H7 (cell line): ENCODE measurements around the gene ERCC1. TPM values are rescaled to one million over a fixed set of nuclear protein-coding genes. Genes with fewer than 3 reads are reported as not detected.
A peak's percentile ranks its signal among the peaks of the same experiment; 100 is the strongest.

Experiments used
- DNase-seq: peaks from one replicate; pipeline ENCODE4 v3.0.0; 2012
- H3K27me3 ChIP-seq: 2 replicates; pipeline ENCODE4 v1.6.0; 2011; ENCODE audit warnings: mild to moderate bottlenecking, low read length; ENCODE audit not compliant: control insufficient read depth, insufficient read depth
- H3K36me3 ChIP-seq: replicated peaks from 2 replicates; pipeline ENCODE4 v1.5.1; 2011; ENCODE audit warnings: low read length; ENCODE audit not compliant: control insufficient read depth, insufficient read depth
- H3K4me3 ChIP-seq: 2 replicates; pipeline ENCODE4 v1.5.1; 2011; ENCODE audit warnings: low read depth, mild to moderate bottlenecking, control low read depth, low read length, moderate library complexity; ENCODE audit not compliant: insufficient read depth
- total RNA-seq: library from RNA; depleted of rRNA; stranded (reverse); fragments of >200 nt; shearing (Covaris generic); gene quantifications from 2 replicates; pipeline ENCODE4 v1.2.3, GENCODE V29; 2014; rRNA removed

Gene ERCC1
- 68.5 and 76.6 TPM in 2 replicates for total RNA-seq

- peak; percentile 100 for DNase-seq
- peaks cover 4% of the 10 kb centered on the region for H3K36me3 ChIP-seq
- H3K4me3 ChIP-seq, result peak within 1 kb of the TSS; percentile 72
- no peaks in the 10 kb centered on the region for H3K27me3 ChIP-seq
Measured at GRCh38 chr19:45423589-45424190, at the start of gene ERCC1. ERCC1 (minus strand) TSS chr19:45423917; CDS start chr19:45423374, 543 bp downstream.

- Histone ChIP-seq H3K4me3 (no peak overlapping the region), H3K27me3 (peaks cover 12% of the 10 kb centered on the region; the same call in 1 of the 2 replicates), H3K36me3 (no peaks in the 10 kb centered on the region)
- DNase-seq, result no peak
Measured at GRCh38 chr19:45473367-45473681, 49.6 kb upstream of the ERCC1 start.

GRCh38 chr19:45472563-45473366 lies 49.0 kb upstream of the ERCC1 start:
- Histone ChIP-seq H3K36me3 (no peaks in the 10 kb centered on the region), H3K27me3 (peaks cover 12% of the 10 kb centered on the region; the same call in 1 of the 2 replicates), H3K4me3 (peak overlapping the region; percentile 37)
- peak; percentile 74 for DNase-seq

GRCh38 chr19:45471931-45472562 lies 48.3 kb upstream of the ERCC1 start:
- H3K27me3 ChIP-seq, result peaks cover 12% of the 10 kb centered on the region; the same call in 1 of the 2 replicates
- no peak for DNase-seq

GRCh38 chr19:45471111-45471930 lies 47.6 kb upstream of the ERCC1 start:
- H3K36me3 ChIP-seq, result no peaks in the 10 kb centered on the region
- peaks cover 12% of the 10 kb centered on the region; the same call in 1 of the 2 replicates for H3K27me3 ChIP-seq
- no peak overlapping the region for H3K4me3 ChIP-seq
- no peak for DNase-seq

More at GRCh38 chr19:45471931-45472562, 48.3 kb upstream of the ERCC1 start:
- H3K4me3 ChIP-seq, result peak overlapping the region; percentile 37; the same call in 1 of the 2 replicates
- no peaks in the 10 kb centered on the region for H3K36me3 ChIP-seq

GRCh38 chr19:45470762-45471081 lies 47.0 kb upstream of the ERCC1 start:
- no peaks in the 10 kb centered on the region for H3K36me3 ChIP-seq
- peaks cover 14% of the 10 kb centered on the region for H3K27me3 ChIP-seq
- H3K4me3 ChIP-seq, result no peak overlapping the region
- no peak for DNase-seq

- Histone ChIP-seq H3K27me3 (peaks cover 14% of the 10 kb centered on the region), H3K36me3 (no peaks in the 10 kb centered on the region), H3K4me3 (peak overlapping the region; percentile 90)
- DNase-seq, result no peak
Measured at GRCh38 chr19:45469945-45470761, 46.4 kb upstream of the ERCC1 start.

- DNase-seq, result peak; percentile 98
- H3K27me3 ChIP-seq, result peaks cover 14% of the 10 kb centered on the region
Measured at GRCh38 chr19:45469132-45469944, 45.6 kb upstream of the ERCC1 start.

GRCh38 chr19:45468803-45469131 lies 45.0 kb upstream of the ERCC1 start:
- peak overlapping the region; percentile 90 for H3K4me3 ChIP-seq
- no peaks in the 10 kb centered on the region for H3K36me3 ChIP-seq
- DNase-seq, result no peak
- peaks cover 14% of the 10 kb centered on the region for H3K27me3 ChIP-seq

More at GRCh38 chr19:45469132-45469944, 45.6 kb upstream of the ERCC1 start:
- Histone ChIP-seq H3K4me3 (peak overlapping the region; percentile 90), H3K36me3 (no peaks in the 10 kb centered on the region)

- Histone ChIP-seq H3K4me3 (peak overlapping the region; percentile 90), H3K27me3 (peaks cover 14% of the 10 kb centered on the region), H3K36me3 (no peaks in the 10 kb centered on the region)
- peak; percentile 62 for DNase-seq
Measured at GRCh38 chr19:45468159-45468651, 44.5 kb upstream of the ERCC1 start.

- Histone ChIP-seq H3K27me3 (peaks cover 9% of the 10 kb centered on the region), H3K4me3 (peak within 1 kb of the TSS; percentile 90), H3K36me3 (no peaks in the 10 kb centered on the region)
- DNase-seq, result peak; percentile 98
Measured at GRCh38 chr19:45467456-45468158, 43.9 kb upstream of the ERCC1 start, which contains the start of gene FOSB. FOSB (plus strand) TSS chr19:45467996; CDS start chr19:45468587, 591 bp downstream.

GRCh38 chr19:45467115-45467455 lies 43.4 kb upstream of the ERCC1 start:
- no peaks in the 10 kb centered on the region for H3K36me3 ChIP-seq
- DNase-seq, result no peak
- H3K27me3 ChIP-seq, result peaks cover 3% of the 10 kb centered on the region
- H3K4me3 ChIP-seq, result peak overlapping the region; percentile 90
